COLO668 (cell line): ENCODE results near the gene PLA2G12B.

ENCODE experiments used
- DNase-seq: peaks from one replicate; lab custom pipeline; 2025; ENCODE audit not compliant: unreplicated experiment; lab: John Stamatoyannopoulos, UW

Gene PLA2G12B

DNA sequence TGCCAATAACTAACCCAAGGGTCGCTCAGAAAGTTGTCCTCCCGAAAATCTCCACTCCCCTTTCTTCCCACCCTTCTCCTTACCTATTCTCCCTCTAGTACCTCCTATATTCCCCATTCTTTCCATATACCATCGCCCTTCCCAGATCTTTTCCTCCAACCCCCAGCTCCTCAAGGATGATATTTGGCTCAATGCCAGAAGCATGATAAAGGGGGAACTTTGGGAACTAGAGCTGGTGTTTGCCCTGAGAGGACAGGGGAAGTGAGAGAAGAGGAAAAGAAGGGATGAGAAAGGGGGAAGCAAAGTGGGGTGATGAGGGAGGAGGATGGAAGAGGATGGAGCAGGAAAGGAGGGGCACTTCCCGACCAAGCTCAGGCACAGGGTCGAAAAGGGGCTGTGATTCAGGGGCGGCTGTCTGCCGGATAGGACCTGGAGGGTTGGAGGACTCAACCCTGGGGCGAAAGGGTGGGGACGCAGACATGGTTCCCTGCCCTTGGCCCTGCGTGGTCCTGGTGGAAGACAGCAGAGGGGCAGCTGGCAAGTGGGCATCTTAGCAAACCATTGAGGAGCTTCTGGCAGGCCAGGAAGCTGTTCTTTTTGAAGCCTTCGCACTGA lies 59.3 kb downstream of the PLA2G12B start:
- DNase-seq = no peak

DNA sequence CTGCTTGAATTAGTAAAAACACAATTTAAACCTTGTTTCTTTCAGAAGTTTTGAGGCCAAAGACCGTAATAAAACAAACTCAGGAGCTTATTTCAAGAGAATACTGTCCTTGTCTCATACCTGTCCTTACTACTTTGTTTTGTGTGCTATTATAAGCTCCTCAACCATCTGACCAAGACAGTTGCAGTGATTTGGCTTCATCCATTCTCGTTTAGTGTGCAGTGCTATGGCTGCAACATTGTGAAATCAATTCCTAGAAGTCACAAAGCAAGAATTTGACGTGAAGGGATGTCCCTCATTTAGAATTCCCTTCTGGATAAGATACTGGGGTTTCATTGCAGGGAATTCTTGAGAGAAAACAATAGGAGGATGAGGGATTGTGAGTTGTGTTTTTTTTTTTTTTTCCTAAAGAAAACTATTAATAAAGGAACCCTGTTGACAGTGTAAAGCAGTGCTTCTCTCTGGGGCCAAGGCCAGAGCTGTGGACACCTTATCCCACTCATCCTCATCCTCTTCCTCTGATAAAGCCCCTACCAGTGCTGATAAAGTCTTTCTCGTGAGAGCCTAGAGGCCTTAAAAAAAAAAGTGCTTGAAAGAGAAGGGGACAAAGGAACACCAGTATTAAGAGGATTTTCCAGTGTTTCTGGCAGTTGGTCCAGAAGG lies 61.3 kb downstream of the PLA2G12B start, which contains the start of gene OIT3:
Gene OIT3 (plus strand): TSS at position 604 of the 663 bp plus-strand sequence. CDS start 60 bp downstream, outside the sequence.
- no peak for DNase-seq

- DNase-seq = no peak
These were observed 64.5 kb downstream of the PLA2G12B start for GRCh38 chr10:72890086-72890485.

GRCh38 chr10:72889391-72889831 lies 65.2 kb downstream of the PLA2G12B start:
- no peak for DNase-seq

DNA sequence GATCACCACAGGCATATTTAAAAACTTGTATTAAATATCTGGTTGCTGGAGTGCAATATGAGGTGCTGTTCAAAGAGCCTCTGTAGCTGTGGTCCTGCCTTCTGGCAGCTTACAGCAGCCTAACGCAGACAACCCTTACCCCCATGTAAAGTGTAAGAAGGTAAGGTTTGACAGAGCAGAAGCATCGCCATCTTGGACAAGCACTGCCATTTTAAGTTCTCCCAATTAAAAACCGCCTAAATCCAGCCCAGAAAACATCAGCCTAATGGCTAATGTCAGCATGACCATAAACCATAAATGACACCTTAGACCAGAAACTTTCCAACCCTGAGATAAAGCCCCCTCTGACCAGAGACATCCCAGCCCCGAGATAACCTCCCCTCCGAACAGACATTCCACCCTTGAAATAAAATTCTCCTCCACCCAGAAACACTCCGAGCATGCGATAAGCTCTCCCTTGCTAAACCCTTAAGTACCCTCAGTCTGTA lies 66.4 kb downstream of the PLA2G12B start:
- DNase-seq = no peak

GRCh38 chr10:72887043-72887442 lies 67.6 kb downstream of the PLA2G12B start:
- no peak for DNase-seq

DNA sequence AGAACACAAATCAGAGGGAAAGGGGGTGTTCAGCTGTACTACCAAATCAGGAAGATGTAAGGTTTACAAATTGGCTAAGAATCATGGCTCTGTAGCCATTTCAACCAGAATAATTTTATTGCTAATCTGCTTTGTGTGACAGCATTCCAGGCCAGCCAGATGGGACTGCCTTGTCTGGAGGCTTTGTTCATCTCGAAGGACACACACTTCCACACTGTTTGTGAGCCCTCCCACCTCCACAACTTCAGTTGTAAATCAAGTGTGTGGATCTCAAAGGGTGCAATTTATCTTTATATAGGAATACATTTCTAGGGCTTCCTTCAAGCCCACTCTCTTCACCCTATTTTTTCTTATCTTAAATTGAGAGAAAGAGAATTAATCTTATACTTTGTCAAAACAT lies 68.0 kb downstream of the PLA2G12B start:
- no peak for DNase-seq

DNA sequence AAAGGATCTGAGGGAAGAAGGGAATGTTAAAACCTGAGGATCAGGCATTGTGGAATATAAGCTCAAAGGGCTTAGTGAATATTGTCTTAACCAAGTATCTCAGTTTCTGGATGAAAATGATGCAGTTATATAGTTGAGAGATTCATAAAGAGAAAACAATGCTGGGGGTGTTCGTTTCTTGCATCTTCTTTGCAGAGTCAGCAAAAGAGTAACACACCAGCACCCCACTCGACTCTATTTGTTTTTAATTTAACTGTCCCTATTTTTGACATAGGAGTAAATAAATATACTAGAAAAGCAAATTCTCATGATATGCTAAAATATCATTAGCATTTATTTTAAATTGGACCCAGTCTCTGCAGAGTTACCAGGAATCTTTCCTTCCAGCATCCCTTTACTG lies 68.7 kb downstream of the PLA2G12B start:
- no peak for DNase-seq
